Subcutaneous adipose tissue (tissue), 4 donors: ENCODE measurements around the gene RO60. TPM values are rescaled to one million over a fixed set of nuclear protein-coding genes. Genes with fewer than 3 reads are reported as not detected.

ENCODE experiments used
- CTCF ChIP-seq: fragments of 450-650 bp; IDR thresholded peaks from one replicate; pipeline ENCODE4 v1.5.1; 2016; ENCODE audit warnings: low read depth, mild to moderate bottlenecking, control low read depth, antibody characterized with exemption, moderate library complexity
- total RNA-seq, 4 donors: library from RNA; depleted of rRNA; stranded (reverse); fragments of >200 nt; gene quantifications; one replicate each; pipeline ENCODE4 v1.1.0, GENCODE V29; 2016

RO60 gene
- total RNA-seq, 4 donors from 2014 or later, result 65.1 to 120 (median 92.4) TPM

GRCh38 chr1:193025218-193025617, 34.2 kb upstream of the RO60 start:
- TF ChIP-seq CTCF, result no peak

- no peak for TF ChIP-seq CTCF
These were observed 29.1 kb upstream of the RO60 start for GRCh38 chr1:193030280-193030679.

- no peak for TF ChIP-seq CTCF
These were observed 28.0 kb upstream of the RO60 start for GRCh38 chr1:193031431-193031830.

GRCh38 chr1:193033610-193034009, 25.8 kb upstream of the RO60 start:
- no peak for TF ChIP-seq CTCF

GRCh38 chr1:193036337-193037047, 22.9 kb upstream of the RO60 start:
- TF ChIP-seq CTCF, result no peak

- TF ChIP-seq CTCF, result no peak
These were observed 19.4 kb upstream of the RO60 start for GRCh38 chr1:193040011-193040410.

- TF ChIP-seq CTCF, result no peak
These were observed 16.4 kb upstream of the RO60 start for GRCh38 chr1:193042766-193043691.
